Heart left ventricle (tissue), 16 donors: ENCODE measurements around the gene THSD4. TPM values are rescaled to one million over a fixed set of nuclear protein-coding genes. Genes with fewer than 3 reads are reported as not detected.
"Not testable (repeated sequence)": the region's sequence is repeated elsewhere in the genome, so short reads cannot be mapped to it uniquely, and the experiment has no call there.

Experiments
- ATAC-seq, 4 donors: fragments of 200-7000 bp; cut with Tn5 transposase; one replicate each; pipeline ENCODE4 v1.9.1; 2020 to 2022; ENCODE audit warnings: moderate library complexity in 4 of 4, mild to moderate bottlenecking in 3 of 4, moderate number of reproducible peaks in 1 of 4
- DNase-seq, 5 donors: peaks; one replicate each; pipeline ENCODE4 v3.0.0-alpha.2; 2020
- H3K27ac ChIP-seq, 12 donors: fragments of 200-600 bp; sonication (generic) in 4 of 12; one replicate each; pipeline versions ENCODE4 v1.5.0 to v1.8.0; 2016 to 2022; ENCODE audit warnings: mild to moderate bottlenecking in 2 of 12
- H3K27me3 ChIP-seq, 9 donors: fragments of 200-600 bp; sonication (generic) in 2 of 9; one replicate each; pipeline versions ENCODE4 v1.5.1 to v1.8.0; 2016 to 2022; ENCODE audit warnings: mild to moderate bottlenecking in 3 of 9
- H3K36me3 ChIP-seq, 9 donors: fragments of 200-600 bp; sonication (generic) in 2 of 9; one replicate each; pipeline versions ENCODE4 v1.5.0 to v1.8.0; 2018 to 2022; ENCODE audit warnings: mild to moderate bottlenecking in 2 of 9
- H3K4me1 ChIP-seq, 12 donors: fragments of 200-600 bp; sonication (generic) in 4 of 12; one replicate each; pipeline versions ENCODE4 v1.5.0 to v1.8.0; 2016 to 2022; ENCODE audit warnings: mild to moderate bottlenecking in 3 of 12
- H3K4me3 ChIP-seq, 12 donors: fragments of 200-600 bp; sonication (generic) in 4 of 12; one replicate each; pipeline versions ENCODE4 v1.5.0 to v1.8.0; 2017 to 2022; ENCODE audit warnings: mild to moderate bottlenecking in 9 of 12, moderate library complexity in 4 of 12
- H3K9me3 ChIP-seq, 12 donors: fragments of 200-600 bp; sonication (generic) in 4 of 12; one replicate each; pipeline versions ENCODE4 v1.5.0 to v1.8.0; 2016 to 2022; ENCODE audit warnings: mild to moderate bottlenecking in 1 of 12
- CTCF ChIP-seq, 12 donors: fragments of 200-600 bp; sonication (generic) in 4 of 12; IDR thresholded peaks; one replicate each; pipeline versions ENCODE4 v1.5.0 to v1.8.0; 2018 to 2022; ENCODE audit warnings: antibody characterized with exemption in 12 of 12, mild to moderate bottlenecking in 5 of 12
- POLR2A ChIP-seq, 2 donors: fragments of 450-650 bp; IDR thresholded peaks; one replicate each; pipeline ENCODE4 v1.6.1; 2017; ENCODE audit warnings: antibody characterized with exemption in 2 of 2, mild to moderate bottlenecking in 2 of 2, moderate library complexity in 2 of 2
- WGBS, 4 donors: extraction: QIAGEN DNeasy Blood & Tissue Kit in 2 of 4; methylation state at CpG; one replicate each; pipeline versions ENCODE4 v1.1.5 to v1.1.7; 2013 to 2018; 5-methylcytosine and 5-hydroxymethylcytosine counted together
- intact Hi-C, 10 donors: fragments of 100-400 bp; cut with DNase I; formaldehyde crosslinking; loops; one replicate each; pipeline versions ENCODE4 v1.11.1 to v1.14.2; 2022
- polyA plus RNA-seq, 2 donors: library from polyadenylated mRNA; stranded (reverse); fragments of 200-250 nt; gene quantifications; one replicate each; pipeline ENCODE4 v1.2.3, GENCODE V29; 2013
- total RNA-seq, 9 donors: library from RNA; depleted of rRNA in 2 of 9; stranded (reverse); fragments of >200 nt in 2 of 9; fragmentation: NEBNext Ultra II Directional in 3 of 9; extraction: Animal tissue kit (Norgen Biotek cat#: 25700) in 3 of 9; gene quantifications; one replicate each; pipeline versions ENCODE4 v1.1.0 to v1.2.4, GENCODE V29; 2016 to 2023
- donor health status: ischemic (EF 13 %, LVEDD 7.1; RV severe dilation, severe dysfunction).
- donor health status: healthy with polysubstance abuse.
- donor health status: DM: no; HTN: yes; CAD: no.
- donor health status: DM: no; HTN: no; CAD: no.
- donor health status: ischemic (EF 25% LVEDD 6.9; RV normal size, moderate dysfunction).
- donor health status: ischemic (EF 25% LVEDD 5.7; RV mildly dilated, moderate dysfunction).
- donor health status: healthy.
- donor health status: DM: yes; HTN: yes; CAD: no.
- donor health status: ischemic (EF 35%, LVEDD 5.7; RV mildly dilated, moderate dysfunction).
- donor health status: nonischemic (EF 11% LVEDD 7.7; RV severe dilation, severe dysfunction).
- donor health status: DM: yes; HTN: yes; CAD: no.
- donor health status: PGD.
- donor health status: ischemic (EF 29% LVEDD 5.4; RV normal size, mild dysfunction).
- donor health status: nonischemic (EF 23%, LVEDD 6.1; RV moderate dilation, normal function).

Gene THSD4
- total and polyA plus RNA-seq, 11 donors = 32.6 to 206 (median 93.2) TPM

GRCh38 chr15:71366522-71366921 lies 251.3 kb downstream of the THSD4 start:
- H3K27me3 ChIP-seq = no peaks in the 10 kb centered on the region
- TF ChIP-seq CTCF (IDR thresholded peaks at IDR 0.05) = no peak
- TF ChIP-seq POLR2A (IDR thresholded peaks at IDR 0.05) = no peak
- H3K4me3 ChIP-seq = no peak overlapping the region
- WGBS, 4 donors = 87 to 94% (median 90%) methylated on average over 4 of the region's 4 CpGs
- ATAC-seq (peak in 2 of 4 donors; percentile 24 to 39), DNase-seq (no peak)
- H3K4me1 ChIP-seq = peaks cover 0 to 8% (median 0%) of the 10 kb centered on the region in 12 donors
- H3K9me3 ChIP-seq = peaks cover 0 to 6% (median 0%) of the 10 kb centered on the region in 12 donors
- H3K27ac ChIP-seq = peak overlapping the region in 8 of 12 donors; percentile 8 to 69 (median 30)
- intact Hi-C loops = no loop called here
- no peaks in the 10 kb centered on the region for H3K36me3 ChIP-seq

GRCh38 chr15:71366926-71367325 lies 251.7 kb downstream of the THSD4 start:
- WGBS, 4 donors = 31 to 42% (median 33%) methylated on average over 3 of the region's 3 CpGs
- TF ChIP-seq CTCF (IDR thresholded peaks at IDR 0.05) (no peak), POLR2A (IDR thresholded peaks at IDR 0.05) (no peak)

GRCh38 chr15:71367737-71368136 lies 252.5 kb downstream of the THSD4 start:
- ATAC-seq, H3K36me3 ChIP-seq, DNase-seq, H3K27me3 ChIP-seq, H3K27ac ChIP-seq, H3K9me3 ChIP-seq, intact Hi-C loops, H3K4me3 ChIP-seq: not testable (repeated sequence)
- WGBS, 4 donors = no CpG with 5 or more reads among the region's 1 CpG
- peaks cover 0 to 14% (median 4%) of the 10 kb centered on the region in 12 donors for H3K4me1 ChIP-seq

More at GRCh38 chr15:71366926-71367325, 251.7 kb downstream of the THSD4 start:
- intact Hi-C loops = no loop called here
- no peaks in the 10 kb centered on the region for H3K36me3 ChIP-seq
- peak in 3 of 4 donors; percentile 41 to 73 (median 69) for ATAC-seq
- peak overlapping the region in 8 of 12 donors; percentile 8 to 69 (median 30) for H3K27ac ChIP-seq
- peaks cover 0 to 8% (median 0%) of the 10 kb centered on the region in 12 donors for H3K4me1 ChIP-seq
- no peak overlapping the region for H3K4me3 ChIP-seq
- H3K9me3 ChIP-seq = peaks cover 0 to 7% (median 0%) of the 10 kb centered on the region in 12 donors
- DNase-seq = no peak
- H3K27me3 ChIP-seq = no peaks in the 10 kb centered on the region

- Histone ChIP-seq H3K4me1 (peaks cover 0 to 38% (median 23%) of the 10 kb centered on the region in 12 donors), H3K27ac (peak overlapping the region in 9 of 12 donors; percentile 34 to 75 (median 52))
- WGBS, 4 donors = 44 to 66% (median 57%) methylated on average over 7 of the region's 7 CpGs
- H3K4me3 ChIP-seq, intact Hi-C loops, H3K9me3 ChIP-seq, ATAC-seq, H3K36me3 ChIP-seq, H3K27me3 ChIP-seq: not testable (repeated sequence)
- peak in 1 of 5 donors; percentile 26 for DNase-seq
Measured at GRCh38 chr15:71372769-71373168, 257.5 kb downstream of the THSD4 start.

- no peak for DNase-seq
- Histone ChIP-seq H3K36me3 (no peaks in the 10 kb centered on the region), H3K4me3 (no peak overlapping the region), H3K4me1 (peaks cover 0 to 38% (median 23%) of the 10 kb centered on the region in 12 donors), H3K9me3 (peaks cover 0 to 7% (median 0%) of the 10 kb centered on the region in 12 donors), H3K27me3 (no peaks in the 10 kb centered on the region), H3K27ac (peak overlapping the region in 10 of 12 donors; percentile 11 to 75 (median 47))
- intact Hi-C loops = no loop called here
- TF ChIP-seq POLR2A (IDR thresholded peaks at IDR 0.05) (no peak), CTCF (IDR thresholded peaks at IDR 0.05) (no peak)
- ATAC-seq = peak; percentile 66 to 73 (median 69)
- WGBS, 4 donors = 86 to 95% (median 88%) methylated on average over 1 of the region's 1 CpG
Measured at GRCh38 chr15:71373917-71374316, 258.6 kb downstream of the THSD4 start.
